CD4-positive, alpha-beta T cell treated with Interleukin-2 at 100 ng/mL for 4 hours (primary cell): ENCODE data around the gene TMC4.
"Not testable (repeated sequence)": the region's sequence is repeated elsewhere in the genome, so short reads cannot be mapped to it uniquely, and the experiment has no call there.

Source experiments
- DNase-seq: peaks from one replicate; pipeline ENCODE4 v3.0.0-alpha.2; 2020; ENCODE audit warnings: low spot score

The TMC4 gene, protein sequence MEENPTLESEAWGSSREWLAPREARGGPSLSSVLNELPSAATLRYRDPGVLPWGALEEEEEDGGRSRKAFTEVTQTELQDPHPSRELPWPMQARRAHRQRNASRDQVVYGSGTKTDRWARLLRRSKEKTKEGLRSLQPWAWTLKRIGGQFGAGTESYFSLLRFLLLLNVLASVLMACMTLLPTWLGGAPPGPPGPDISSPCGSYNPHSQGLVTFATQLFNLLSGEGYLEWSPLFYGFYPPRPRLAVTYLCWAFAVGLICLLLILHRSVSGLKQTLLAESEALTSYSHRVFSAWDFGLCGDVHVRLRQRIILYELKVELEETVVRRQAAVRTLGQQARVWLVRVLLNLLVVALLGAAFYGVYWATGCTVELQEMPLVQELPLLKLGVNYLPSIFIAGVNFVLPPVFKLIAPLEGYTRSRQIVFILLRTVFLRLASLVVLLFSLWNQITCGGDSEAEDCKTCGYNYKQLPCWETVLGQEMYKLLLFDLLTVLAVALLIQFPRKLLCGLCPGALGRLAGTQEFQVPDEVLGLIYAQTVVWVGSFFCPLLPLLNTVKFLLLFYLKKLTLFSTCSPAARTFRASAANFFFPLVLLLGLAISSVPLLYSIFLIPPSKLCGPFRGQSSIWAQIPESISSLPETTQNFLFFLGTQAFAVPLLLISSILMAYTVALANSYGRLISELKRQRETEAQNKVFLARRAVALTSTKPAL

GRCh38 chr19:54172471-54173358 is at the start of gene TMC4:
TMC4 (minus strand) TSS chr19:54173160; CDS start chr19:54173117, 43 bp downstream.
- DNase-seq: no peak

- not testable (repeated sequence) for DNase-seq
These were observed 49.0 kb upstream of the TMC4 start for GRCh38 chr19:54221947-54222346.

GRCh38 chr19:54219702-54220101 is 46.7 kb upstream of the TMC4 start:
- DNase-seq: not testable (repeated sequence)

GRCh38 chr19:54218960-54219661 is 46.2 kb upstream of the TMC4 start:
- DNase-seq: no peak

DNA sequence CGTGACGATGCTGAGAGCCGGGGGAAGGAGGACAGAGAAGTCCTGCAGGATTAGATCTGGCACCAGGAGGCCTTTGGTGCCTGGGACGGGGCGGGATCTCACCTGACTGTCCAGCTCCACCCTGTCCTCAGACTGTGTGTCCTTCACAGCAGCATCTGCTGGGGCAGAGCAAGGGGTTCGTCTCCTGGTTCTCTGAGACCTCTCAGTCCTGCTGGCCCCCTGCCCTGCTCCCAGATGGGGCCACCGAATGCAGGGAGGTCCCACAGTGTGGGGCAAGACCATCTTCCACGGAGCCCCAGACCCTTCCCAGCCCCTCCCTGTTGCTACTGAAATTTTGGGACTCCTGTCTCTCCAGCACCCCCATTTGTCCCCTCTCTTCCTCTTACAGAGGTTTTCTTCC is 45.3 kb upstream of the TMC4 start:
- no peak for DNase-seq

- DNase-seq: not testable (repeated sequence)
These were observed 44.7 kb upstream of the TMC4 start for GRCh38 chr19:54217517-54218247.

GRCh38 chr19:54216869-54217268 is 43.9 kb upstream of the TMC4 start:
- DNase-seq: no peak

DNA sequence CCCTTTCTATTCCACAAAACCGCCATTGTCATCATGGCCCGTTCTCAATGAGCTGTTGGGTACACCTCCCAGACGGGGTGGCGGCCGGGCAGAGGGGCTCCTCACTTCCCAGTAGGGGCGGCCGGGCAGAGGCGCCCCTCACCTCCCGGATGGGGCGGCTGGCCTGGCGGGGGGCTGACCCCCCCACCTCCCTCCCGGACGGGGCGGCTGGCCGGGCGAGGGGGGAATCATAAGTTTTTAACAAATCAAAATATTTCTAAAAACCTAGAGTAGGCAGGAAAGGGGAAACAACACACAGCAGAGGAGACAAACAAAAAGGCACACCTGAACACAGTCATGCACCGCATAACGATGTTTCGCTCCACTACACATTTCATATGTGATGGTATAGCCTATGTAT is 41.8 kb upstream of the TMC4 start:
- not testable (repeated sequence) for DNase-seq

- not testable (repeated sequence) for DNase-seq
These were observed 41.3 kb upstream of the TMC4 start for GRCh38 chr19:54214217-54214616.

DNA sequence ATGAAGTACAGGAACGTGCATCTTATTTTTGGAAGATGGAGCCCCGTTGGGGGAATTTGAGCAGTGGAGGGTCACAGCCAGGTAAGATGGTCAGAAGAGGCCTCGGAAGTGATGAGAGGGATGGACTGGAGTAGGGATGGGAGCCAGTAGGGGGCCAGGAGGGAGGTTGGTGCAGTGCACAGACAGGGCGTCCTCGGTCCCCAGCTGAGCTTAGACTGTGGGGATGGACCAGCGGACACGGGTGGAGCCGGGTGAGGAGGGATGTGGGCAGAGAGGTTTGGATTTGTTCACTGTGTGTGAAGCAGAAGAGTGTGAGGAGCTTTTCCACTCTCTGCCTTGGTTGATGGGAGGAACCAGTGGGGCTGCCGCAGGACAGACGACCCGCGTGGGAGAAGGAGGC is 38.3 kb upstream of the TMC4 start:
- no peak for DNase-seq

DNA sequence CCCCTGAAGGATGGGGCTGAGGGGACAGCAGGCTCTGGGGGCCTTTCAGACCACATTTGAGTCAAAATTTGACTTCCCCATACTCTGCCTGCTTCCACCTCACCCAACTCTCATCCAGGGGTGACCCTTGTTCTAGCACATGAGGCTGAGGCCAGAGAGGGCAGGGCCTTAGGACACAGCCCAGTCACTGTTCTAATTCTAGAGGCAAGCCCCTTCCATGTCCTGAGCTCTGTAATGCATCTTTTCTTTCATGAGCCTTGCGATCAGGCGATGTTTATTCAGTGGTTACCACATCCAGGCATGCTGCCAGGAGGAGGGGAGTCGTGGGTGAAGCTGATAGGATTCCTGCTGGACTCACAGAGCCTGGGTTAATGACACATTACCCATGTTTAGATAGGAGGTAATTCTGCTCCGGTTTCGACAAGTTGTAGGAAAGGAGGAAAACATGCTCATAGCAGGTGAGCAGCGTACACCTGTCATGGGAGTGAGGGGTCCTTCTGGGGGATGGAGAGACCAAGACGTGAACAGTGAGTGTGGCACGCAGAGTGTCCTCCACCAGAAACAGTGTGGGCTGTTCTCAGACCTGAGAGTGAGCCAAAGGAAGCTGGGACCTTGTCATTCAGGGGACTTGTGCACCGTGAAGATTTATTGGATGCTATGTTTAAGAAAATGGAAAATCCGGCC is 37.0 kb upstream of the TMC4 start:
- DNase-seq: no peak

DNA sequence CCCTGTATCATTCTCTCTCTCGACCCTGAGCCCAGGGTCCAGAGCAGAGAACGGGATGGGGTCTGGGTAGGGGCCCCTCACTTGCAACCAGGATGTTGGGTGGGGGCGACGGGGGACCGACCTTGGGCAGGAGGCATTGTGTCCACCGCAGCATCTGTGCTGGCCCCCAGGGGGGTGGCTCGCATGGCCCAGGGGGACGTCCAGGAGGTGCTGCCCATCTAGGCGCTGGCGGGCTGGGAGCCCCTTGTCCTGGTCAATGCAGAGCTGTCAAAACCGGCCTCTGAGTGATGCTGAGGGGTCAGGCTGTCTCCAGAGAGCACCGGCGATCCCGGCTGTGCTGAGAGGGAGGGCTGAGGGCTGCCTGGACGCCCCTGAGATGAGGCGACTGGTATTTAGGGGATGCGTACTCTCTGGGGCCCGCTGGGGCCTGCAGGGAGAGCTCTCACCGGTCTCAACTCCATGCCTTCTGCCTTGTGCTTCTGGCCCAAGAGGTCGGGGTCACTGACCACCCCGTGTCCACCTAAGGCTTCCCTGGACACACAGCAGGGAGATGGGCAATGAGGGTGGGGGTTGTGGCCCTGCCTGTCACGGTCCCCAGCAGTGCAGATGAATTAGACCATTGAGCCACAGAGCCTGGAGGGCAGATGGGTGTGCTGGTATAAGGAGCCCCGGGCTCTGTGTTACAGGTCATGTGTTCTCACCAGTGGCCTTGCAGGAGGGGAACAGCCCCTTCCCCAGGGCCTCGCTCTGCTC is 36.3 kb upstream of the TMC4 start:
- DNase-seq: no peak

- DNase-seq: no peak
These were observed 35.8 kb upstream of the TMC4 start for GRCh38 chr19:54208784-54209057.

DNA sequence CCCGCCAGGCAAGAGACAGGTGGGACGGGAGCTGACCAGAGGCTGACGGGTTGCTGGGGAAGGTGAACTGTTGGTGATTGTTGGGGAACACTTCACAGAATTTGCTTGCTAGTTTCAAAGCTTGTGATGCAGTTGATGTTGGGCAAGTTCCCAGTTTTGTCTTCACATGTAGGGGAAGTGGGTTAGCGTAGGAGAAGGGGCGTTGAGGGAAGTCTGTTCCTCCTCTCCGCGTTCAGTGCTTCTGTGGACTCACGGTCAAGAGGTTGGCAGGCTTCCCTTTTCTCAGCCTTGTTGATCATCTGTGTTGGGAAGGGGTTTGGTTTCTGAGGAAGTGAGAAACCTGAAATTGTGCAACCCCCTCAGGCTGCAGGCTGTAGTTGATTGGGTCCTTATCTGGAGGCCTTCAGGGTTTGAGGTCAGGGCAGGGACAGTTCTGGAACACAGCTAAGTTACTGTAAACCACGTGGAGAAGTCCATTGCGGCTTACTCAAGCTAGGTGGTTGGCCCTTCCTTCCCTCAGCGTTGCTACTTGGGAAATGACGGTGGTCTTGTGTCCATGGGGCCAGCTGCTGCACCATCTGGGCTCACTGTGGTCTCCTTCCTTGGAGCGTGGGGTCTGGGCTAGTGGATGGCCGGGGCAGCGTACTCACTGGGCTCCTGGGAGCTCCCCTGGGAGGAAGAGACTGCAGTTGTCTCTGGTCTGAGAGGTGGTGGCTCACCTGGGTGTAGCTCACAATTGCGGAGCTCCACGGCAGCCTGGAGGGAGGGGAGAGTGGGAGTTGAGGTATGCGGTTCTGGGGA is 35.2 kb upstream of the TMC4 start:
- peak; percentile 38 for DNase-seq

DNA sequence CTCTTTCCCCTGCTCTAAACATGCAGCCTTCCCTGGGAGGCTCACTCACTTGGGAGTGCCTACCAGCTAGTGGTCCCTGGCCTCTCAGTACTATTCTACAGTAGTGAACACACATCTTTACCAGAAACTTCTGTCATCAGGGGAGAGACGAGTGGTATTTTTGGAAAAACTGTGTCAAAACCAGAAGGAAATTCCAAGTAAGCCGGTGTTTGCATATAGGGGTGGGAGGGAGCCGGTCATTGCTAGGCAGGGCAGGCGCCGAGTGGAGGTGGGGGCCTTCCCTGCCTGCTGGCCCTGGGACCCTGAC is 34.7 kb upstream of the TMC4 start:
- no peak for DNase-seq

DNA sequence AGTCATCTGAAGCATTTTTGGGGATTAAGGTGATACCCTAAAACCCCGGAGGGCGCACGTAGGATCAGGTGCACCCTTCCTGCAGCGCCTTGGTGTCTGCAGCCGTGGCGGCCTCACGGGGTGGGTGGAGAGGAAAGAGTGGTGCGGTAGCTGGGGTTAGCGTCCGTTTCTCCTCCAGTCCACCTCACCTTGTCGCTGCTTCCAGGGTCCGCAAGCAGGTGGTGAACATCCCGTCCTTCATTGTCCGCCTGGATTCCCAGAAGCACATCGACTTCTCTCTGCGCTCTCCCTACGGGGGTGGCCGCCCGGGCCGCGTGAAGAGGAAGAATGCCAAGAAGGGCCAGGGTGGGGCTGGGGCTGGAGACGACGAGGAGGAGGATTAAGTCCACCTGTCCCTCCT is 34.2 kb upstream of the TMC4 start:
- not testable (repeated sequence) for DNase-seq

DNA sequence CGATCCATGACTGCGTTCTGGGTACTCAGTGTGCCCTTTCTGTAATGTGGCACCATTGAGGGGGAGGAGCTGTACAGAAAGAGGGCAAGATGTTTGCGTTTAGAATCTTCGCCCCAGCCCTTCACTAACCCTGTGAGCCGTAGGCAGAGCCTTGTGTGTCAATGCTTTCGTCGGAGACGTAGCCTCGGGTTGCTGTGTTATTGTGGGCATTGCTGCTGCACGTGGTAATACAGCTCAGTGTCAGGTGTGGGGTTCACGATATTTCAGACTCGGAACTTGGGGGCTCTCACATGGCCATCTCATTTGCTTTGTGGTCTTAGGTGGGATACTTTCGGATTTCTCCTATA is 33.8 kb upstream of the TMC4 start:
- DNase-seq: no peak

GRCh38 chr19:54206030-54206830 is 33.3 kb upstream of the TMC4 start:
- DNase-seq: no peak
